NCI-H146 treated with DMSO at 0.1 percent for 48 hours (cell line): Measurements from ENCODE around the gene TSPY1.
"Not testable (repeated sequence)": the region's sequence is repeated elsewhere in the genome, so short reads cannot be mapped to it uniquely, and the experiment has no call there.

Source experiments
- DNase-seq: peaks from one replicate; lab custom pipeline; 2025; ENCODE audit not compliant: unreplicated experiment; lab: John Stamatoyannopoulos, UW

Gene TSPY1, protein sequence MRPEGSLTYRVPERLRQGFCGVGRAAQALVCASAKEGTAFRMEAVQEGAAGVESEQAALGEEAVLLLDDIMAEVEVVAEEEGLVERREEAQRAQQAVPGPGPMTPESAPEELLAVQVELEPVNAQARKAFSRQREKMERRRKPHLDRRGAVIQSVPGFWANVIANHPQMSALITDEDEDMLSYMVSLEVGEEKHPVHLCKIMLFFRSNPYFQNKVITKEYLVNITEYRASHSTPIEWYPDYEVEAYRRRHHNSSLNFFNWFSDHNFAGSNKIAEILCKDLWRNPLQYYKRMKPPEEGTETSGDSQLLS

DNA sequence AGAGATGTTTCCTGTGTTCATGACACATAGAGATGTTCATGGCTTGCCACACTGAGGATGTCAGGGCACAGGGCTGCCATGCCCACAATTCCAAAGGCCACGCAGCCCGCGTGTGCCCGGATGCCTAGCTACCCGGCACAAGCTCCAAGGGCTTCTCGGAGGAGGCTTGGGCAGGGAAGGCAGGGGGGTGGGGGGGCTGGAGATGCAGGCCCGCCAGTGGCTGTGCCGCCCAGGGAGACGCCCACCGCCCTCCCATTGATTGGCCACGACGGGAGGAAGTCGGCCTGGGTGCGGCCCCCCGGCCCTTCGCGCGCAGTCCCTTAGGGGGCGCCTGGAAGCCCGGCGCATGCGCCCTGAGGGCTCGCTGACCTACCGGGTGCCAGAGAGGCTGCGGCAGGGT lies at the start of gene TSPY1:
TSS of gene TSPY1 (plus strand) at position 301 of the 400 bp plus-strand sequence. CDS start at position 347, 46 bp downstream.
- DNase-seq: not testable (repeated sequence)

DNA sequence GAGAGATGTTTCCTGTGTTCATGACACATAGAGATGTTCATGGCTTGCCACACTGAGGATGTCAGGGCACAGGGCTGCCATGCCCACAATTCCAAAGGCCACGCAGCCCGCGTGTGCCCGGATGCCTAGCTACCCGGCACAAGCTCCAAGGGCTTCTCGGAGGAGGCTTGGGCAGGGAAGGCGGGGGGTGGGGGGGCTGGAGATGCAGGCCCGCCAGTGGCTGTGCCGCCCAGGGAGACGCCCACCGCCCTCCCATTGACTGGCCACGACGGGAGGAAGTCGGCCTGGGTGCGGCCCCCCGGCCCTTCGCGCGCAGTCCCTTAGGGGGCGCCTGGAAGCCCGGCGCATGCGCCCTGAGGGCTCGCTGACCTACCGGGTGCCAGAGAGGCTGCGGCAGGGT lies 20.2 kb downstream of the TSPY1 start, which contains the start of gene TSPY9:
TSS of gene TSPY9 (plus strand) at position 301 of the 400 bp plus-strand sequence. CDS start at position 347, 46 bp downstream.
- not testable (repeated sequence) for DNase-seq

- DNase-seq: not testable (repeated sequence)
These were observed 37.6 kb downstream of the TSPY1 start for GRCh38 chrY:9504396-9504795.

- DNase-seq: not testable (repeated sequence)
These were observed 49.5 kb downstream of the TSPY1 start for GRCh38 chrY:9516287-9516686.
